ENCODE data around the gene PPP1R15B.

Gene PPP1R15B

DNA sequence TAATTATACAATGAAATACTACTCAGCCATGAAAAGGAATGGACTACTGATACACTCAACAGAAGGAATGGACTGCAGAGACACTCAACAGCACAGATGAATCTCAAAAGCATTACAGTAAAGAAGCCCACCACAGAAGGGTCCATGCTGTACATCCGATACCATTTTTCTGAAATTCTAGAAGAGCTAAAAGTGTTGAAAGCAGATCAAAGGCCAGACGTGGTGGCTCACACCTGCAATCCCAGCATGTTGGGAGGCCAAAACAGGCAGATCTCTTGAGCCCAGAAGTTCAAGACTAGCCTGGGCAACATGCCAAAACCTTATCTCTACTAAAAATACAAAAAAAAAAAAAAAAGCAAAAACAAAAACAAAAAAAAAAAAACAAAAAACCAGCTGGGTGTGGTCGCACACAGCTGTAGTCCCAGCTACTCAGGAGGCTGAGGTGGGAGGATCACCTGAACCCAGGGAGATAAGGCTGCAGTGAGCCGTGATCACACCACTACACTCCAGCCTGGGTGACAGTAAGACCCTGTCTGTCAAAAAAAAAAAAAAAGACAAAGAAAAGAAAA, 15.5 kb downstream of the PPP1R15B start:
- no peak for DNase-seq

DNA sequence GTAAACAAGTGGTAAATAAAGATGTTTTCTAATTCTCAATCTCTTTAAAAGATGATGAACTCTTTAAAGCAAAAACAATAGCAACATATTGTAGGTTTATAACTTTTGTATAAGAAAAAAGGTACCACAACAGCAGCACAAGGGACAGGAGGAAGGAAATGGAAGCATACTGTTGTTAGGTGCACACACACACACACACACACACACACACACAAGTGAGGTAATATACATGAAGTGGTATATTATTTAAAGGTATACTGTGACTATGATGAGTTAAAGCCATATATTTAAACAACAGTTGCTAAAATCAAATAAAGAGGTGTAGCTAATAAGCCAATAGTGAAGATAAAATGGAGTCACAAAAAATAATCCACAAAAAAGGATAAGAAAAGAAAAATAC, 20.0 kb downstream of the PPP1R15B start:
- DNase-seq = no peak

DNA sequence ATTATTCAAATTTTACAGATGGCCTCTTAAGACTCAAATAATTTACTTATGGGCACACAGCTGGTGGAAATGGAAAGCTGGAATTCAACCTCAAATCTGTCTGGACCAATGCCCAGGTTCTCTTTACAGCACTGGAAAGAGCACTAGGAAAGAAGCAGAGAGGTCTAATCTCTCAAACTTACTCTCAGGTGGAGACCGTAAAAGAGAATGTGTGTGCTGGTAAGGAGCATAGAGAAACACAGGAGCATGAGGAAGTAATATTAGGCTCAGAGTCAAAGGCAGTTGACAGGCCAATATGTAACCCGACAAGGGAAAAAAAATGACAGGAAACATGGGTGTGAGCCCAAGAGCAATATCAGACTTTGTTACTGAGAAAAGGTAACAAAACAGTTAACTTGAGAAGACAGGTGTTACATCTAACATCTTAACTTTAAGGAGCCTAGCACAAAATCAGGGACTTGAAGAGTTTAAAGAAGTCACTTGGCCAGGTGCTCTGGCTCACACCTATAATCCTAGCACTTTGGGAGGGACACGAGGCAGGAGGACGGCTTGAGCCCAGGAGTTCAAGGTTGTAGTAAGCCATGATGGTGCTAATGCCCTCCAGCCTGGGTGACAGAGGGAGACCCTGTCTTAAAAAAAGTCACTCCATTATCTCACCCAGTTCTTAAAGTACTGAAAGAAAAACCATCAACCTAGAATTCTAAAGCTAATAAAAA, 20.7 kb downstream of the PPP1R15B start:
- no peak for DNase-seq

DNA sequence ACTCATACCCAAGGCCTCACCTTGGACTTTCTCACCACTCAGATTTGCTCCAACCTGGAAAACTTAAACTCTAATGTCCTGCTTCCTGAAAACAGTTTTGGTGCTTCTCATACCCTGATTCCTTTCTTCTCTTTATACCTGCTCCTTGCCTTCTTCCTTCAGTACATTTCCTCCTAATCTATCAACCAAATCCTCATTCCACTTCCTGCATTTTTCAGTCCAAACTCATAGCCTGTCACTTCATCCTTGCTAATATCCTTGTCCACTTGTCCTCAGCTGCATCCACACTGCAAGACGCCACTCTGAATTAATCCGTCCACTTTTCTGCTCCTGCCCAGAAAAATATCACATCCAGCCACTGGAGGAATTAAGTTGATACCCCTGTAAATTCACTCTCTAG, 25.9 kb downstream of the PPP1R15B start:
- no peak for DNase-seq

DNA sequence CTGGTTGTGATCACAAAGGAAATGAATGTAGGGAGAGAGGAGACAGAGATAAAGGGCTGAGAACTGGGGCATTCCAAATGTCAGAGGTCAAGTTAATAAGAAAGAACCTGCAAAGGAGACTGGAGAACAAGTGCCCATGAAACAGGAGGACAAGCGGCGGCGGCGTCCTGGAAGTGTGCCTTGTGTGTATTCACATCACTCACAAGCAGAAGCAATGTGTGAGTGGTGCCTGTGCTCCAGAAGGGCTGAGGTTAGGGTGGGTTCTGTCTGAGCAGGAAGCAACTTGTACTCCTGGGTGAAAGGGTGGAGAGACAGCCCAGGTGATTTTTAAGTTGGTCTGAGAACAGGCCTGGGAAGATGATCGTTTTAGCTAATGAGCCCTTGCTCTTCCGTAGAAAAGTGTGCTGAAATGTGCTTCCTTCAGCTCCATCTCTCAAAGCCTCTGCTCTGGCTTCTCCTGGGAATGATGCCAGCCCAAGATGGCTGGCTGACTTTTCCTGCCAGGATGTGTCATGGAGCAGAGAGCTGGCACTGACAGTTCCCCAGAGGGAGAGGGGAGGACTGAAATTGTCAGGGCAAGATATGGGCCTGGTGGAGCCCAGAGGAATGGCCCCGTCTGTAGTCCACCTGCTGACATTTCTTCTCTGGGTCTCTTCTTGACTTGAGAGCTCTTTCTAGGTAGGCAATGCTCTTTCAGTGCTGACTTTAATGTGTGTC, 26.8 kb downstream of the PPP1R15B start:
- DNase-seq = no peak

DNA sequence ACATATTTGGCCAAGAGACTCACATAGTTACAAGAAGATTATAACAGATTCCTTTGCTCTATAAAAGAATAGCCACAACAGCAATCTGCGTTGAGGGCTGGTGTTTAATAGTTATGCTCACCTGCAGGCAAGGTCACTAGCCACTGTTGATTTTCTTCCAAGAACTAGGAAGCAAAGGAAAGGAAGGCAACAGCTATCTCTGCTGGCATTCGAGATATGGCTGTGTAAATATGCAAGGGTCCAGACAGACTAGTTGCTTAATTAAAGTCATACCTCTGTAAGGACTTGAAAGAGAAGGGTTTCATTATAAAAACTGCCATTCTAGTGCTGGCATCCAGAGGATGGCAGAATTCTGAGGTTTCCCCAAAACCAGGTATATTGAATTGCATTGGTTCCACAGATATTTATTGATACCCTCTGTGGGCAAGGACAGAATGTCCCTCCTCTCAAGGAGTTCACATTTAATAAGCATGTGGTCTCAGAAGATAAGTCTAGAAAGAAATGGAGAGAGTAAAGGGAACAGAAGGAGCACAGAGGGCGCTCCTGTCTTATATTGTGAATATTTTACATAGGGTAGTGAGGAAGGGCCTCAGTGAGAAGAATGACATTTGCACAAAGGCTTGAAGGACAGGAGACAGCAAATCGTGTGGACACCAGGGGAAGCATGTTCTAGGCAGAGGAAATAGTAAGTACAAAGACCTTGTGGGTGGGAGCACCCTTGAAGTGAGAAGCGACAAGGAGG, 28.3 kb downstream of the PPP1R15B start:
- DNase-seq = no peak

DNA sequence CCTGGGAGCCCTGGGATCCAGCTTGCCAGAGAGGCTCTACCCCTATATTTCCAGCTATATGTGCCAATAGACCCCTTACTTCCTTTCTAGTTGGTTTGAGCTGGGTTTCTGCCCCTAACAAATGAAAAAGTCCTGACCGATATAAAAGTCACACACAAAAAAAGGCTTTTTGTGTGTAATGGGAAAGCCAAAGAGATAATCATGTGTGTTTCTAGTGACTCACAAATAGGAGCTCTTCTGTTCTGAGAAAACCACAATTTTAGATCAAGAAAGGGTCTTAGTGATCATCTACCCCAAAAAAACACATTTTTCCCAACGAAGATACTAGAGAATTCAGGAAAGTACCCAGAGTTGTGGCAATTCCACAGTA, 28.9 kb downstream of the PPP1R15B start:
- DNase-seq = no peak

DNA sequence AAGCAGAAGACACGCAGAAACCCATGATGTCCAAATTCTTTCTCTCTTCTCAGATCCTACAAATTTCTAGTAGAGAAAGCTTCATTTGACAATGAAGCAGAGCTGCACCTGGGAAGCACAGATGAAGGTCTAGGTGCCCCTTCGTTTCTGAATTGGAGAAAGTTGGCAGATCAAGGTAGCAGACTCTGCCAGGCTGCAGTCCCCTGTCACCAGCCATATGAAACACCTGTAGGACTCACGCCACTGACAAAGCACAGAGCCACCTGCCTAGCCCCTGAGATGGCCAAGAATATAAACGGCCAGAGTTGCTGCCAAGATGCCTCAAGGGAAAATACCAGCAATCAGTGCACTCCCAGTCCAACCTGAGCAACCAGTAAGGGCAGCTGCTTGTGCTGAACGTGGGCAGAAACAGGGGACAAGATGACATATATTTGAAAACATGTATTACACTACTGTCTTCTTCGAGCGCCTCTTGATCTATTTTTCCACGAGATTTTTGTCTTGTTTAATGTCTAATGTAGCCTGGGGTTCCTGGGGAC, 31.3 kb downstream of the PPP1R15B start:
- DNase-seq = no peak

DNA sequence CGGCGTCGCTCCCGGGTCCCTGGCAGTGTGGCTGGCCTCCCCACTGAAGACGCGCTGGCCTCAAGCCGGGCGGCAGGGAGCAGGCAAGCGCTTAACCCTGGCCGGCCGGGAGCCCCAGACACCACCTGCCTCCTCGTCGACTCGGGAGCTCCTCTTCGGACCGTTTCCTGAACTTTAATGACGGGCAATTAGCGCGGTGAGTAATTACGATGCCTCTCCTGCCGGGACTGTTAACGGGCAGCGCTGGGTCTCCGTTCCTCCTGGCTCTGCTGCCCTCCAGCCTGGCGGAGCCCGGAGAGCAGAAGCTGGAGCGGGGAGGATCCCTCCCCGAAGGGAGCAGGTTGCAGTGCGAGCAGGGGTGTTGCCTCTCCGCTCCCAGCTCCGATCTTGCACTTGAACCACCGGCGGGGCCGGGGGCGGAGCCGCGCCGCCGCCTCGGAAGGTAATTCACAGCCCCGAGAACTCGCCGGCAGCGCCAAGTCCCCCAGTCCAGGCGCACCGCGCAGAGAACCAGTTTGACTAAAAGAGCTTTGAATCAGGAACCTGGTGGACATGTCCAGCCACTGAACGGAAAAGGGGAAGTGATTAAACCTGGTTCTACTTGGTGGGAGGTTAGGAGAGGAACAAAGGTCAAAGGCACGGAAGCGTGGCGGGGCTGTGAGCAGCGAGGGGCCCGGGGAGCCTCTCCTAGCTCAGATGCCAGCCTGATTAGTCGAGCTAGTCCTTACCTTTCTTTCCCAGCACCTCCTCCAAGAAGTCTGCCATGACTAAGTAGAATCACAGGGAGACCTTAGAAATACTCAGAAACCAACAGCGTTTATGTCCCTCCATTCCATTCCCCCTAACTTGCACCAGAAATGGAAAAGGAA, 33.6 kb downstream of the PPP1R15B start:
- no peak for DNase-seq

DNA sequence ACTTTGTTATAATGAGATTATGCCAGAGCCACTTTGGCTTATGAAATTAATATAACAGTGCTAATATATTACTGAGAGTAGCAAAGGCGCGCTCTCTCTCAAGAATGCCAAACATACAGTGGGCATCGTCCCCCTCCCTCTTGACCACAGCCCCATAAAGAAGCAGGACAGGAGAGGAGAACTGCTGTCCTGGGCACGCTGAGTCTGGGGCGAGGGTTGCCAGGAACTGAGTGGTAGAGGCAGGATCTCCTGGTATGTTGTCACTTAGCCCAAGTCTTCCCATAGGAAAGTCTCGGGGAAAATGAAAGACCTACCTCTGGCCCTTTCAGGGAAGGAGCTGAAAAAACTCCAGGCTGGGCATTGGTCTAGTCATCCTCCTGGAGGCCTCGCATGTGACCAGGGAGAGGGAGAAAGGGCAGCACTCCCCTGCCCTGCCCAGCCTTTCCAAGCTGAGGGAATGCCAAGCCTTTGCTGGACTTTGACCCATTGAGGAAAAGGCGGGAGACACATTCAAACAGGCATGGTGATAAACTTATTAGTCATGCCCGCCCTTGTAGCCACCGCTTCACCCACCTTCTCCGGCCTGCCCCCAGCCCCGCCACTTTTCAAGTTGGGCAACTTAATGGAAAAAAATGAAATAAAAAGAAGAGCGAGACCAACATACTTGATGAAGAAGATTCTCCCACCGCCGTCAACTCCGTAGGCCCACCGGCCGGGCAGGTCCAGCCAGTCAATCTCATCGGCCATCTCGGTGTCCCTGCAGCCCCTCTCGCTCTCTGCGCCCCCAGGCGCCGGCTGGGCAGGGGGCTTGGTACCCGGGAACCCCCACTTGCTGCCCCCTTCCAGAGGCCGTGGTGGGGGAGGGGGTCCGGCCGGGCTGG, 34.5 kb downstream of the PPP1R15B start:
- DNase-seq = no peak

DNA sequence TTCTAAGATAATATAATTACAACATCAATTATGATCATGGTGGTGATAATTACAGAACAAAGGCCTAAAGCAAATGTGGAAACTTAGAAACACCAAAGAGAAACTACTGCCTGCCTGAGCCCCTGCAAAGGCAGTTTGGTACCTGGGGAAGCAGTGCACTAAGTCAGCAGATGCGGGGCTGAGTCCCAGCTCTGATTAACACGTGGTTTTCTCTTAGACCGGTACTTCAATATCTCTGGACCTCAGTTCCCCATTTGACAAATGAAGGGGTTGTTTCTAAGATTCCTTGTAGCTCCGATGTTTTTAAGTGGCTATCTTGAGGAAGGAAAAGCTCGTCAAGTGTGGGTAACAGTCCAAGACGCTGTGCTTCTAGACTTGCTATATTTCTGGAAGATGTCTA, 35.2 kb downstream of the PPP1R15B start:
- no peak for DNase-seq

DNA sequence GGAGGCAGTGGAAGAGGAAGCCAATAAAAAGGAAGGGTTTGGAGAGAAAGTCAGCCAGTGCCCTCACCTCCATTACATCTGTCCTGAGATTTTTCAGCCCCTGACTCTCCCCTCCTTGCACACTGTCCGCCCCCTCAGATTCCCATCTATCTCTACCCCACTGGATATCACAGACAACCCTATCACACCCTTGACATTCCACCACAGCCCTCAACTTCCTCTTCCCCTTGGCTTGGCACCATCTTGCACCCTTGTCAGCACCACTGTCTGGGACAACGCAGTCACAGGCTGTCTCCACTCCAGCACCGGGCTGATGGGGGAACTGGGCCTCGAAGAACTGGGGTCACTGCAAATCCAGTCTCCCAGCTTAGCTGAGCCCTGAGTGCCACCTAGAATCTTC, 37.7 kb downstream of the PPP1R15B start:
- no peak for DNase-seq

DNA sequence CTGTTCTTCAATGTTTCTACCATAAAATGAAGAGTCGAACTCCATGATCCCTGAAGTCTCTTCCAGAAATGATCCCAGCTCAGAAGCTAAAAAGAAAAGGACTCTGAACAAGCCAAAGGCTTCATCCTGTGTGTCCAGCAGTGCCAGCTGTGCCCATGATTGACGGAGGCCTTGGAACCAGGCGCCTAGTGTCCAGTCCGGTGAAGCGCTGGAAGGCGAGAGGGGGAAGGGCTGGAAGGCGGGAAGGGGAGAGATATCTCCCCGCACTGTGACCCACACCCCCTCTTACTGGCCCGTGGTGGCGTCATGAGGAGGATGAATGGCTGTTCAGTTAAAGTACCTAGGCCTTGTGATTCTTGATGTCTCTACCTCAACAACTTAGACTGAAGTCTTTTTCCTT, 41.4 kb downstream of the PPP1R15B start:
- DNase-seq = no peak

DNA sequence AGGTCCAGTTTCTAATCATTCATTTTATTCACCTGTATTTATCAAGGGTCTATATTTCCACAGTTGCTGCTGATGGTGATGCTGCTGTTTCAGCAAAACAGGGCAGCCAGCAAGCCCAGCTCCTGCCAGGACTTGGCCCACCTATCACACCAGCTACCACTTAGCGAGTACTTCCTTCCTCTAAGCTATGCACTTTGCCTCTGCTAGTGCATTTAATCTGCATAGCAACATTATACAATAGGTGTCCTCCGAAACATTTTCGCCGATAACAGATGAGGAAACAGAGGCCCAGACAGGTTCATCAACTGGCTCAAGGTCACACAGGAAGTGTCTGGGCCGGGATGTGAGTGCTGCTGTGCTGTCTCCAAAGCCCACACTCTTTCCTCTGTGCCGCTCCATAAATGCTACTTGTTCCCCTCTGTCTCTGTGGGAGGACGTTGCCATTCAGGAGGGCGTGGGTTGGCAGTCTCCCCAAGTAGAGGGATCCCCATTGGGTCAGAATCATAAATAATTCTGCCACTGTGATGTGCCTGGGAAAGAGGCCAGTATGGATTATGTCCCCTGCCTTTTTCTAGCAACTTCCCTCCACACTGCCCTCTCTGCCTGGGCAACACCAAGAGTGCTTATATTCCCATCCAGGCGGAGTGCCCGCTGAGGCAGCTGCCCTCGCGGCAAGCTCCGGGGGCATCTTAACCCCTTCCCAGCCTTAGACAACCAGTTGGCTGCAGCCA, 42.5 kb downstream of the PPP1R15B start:
- peak; percentile 19 for DNase-seq

DNA sequence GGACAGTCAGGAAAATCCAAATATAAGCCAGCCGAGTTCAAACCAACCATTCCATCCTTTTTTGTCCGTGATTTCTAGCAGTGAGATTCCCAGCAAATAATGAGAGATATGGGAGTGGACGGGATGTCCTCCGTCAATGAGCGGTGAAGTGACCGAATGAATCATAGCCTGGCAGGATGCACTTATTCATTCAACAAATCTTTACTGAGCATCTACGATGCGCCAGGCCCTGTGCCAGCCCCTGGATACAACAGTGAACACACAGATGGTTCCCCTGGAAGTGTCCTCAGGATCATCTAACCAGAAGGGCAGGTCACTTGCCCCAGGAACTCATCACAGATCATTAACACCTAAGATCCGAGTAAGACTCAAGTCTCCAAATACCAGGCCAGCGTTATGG, 43.7 kb downstream of the PPP1R15B start:
- DNase-seq = no peak

DNA sequence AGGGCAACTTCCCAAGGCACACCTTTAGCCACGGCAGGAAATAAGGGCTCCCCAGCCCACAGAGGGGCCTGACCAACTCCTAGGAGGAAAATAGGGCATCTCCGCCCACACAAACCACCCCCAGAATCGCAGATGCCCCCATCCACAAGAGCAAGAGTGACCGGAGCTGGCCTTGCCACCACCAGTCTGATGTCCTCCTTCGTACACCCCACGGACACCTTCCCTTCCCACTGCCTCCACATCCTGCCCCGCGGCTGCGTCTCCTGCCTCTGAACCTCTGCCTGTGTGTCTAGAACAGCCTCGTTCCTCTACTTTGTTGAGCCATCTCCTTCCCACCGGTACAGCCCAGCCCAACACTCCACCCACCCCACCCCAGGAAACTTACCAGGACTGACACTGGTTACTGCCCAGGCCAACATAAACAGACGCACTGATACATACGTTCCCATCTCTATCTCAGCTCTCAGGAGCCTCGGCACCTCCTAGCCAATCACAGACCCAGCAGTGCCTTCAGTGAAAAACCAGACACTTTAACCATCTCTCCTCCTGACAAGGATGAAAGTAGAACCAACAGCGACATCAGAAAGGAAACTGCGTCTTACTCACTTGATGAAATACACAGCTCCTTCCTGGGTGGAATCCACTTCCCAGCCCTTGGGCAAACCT, 44.3 kb downstream of the PPP1R15B start:
- DNase-seq = no peak

DNA sequence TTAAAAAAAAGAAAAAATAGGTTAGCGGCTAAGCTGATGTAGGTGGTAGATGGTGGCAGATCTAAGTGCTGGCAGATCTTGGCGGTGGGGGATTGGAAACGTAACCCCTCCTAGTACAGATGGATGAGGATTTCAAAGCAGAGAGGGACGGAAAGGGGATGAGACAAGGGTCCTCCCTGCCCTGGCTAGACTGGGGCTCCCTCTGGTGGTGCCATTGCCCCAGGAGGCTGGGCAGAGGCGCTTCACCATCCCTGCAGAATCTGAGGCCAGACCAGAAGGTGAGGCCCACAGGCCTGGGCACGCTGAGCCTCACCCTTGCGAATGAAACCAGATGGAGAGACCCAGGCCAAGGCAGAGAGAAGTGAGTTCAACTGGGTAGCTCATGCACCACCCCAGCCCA, 44.9 kb downstream of the PPP1R15B start:
- DNase-seq = no peak

DNA sequence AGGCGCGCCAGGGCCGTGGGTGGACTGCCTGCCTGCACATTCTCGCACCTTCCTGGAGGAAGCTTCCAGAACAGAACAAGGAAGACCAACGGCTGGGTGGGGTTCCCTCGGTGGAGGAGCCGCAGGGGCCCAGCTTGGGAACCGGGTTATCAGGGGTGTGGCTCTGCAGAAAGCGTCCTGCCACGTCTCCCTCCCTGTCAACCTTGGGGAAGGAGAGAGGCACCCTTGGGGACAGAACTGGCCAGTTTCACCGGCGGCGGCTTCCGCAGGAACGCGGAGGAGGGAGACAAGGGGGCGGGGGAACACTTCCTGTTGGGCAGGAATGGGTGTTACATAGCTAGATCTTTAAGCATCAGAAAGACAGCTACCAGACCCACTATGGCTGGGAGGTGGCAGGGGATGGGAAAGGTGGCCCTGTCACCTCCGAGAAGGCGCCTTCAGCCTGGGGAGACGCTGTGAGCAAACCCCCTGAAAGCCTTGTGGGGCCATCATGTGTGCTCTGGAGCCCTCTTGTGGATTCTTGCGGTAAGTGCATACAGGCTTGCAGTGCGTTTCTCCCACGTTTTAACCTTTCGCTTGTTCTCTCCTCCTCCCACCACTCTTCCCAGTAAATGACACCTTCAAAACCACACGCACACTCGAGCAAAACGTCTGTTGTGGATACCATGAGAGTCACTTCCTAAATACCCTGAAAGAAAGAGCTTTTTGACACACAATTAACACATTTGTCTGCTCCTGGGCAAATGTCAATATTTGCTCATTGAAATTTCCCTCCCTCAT, 48.1 kb downstream of the PPP1R15B start:
- DNase-seq = peak; percentile 81

DNA sequence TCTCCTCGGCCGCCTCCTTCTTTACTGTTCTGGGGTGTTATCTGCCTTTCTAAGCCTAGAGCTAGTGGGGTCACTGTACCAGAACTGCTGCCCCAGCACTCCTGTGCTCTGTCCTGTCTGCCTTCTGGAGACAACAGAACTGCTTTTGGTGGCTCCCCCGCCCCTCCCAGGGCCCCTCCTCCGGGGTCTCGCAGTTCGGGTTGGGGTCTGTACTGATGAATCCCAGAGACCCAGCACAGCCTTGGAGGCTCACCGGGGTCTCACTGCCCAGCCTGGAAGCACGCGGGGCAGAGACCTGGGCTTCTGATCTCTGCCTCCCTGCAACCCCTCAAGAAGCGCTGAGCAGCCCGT, 48.7 kb downstream of the PPP1R15B start:
- no peak for DNase-seq

All from GDM1 (cell line).